Activated CD4-positive, alpha-beta memory T cell treated with anti-CD3 and anti-CD28 coated beads, Interleukin-2, amount 10 ng/mL, durations not matched to agents 7 days and 5 days (primary cell): Measurements from ENCODE around the gene ZFP36L2. TPM values are rescaled to one million over a fixed set of nuclear protein-coding genes. Genes with fewer than 3 reads are reported as not detected.

ENCODE experiments used
- CTCF ChIA-PET: fragments of 350-600 bp; sonication (Branson Sonifier 250); formaldehyde crosslinking; loops from one replicate; lab custom pipeline; 2021; ENCODE audit warnings: antibody characterized with exemption, inconsistent platforms; lab: Charles Lee
- POLR2A ChIA-PET: fragments of 350-600 bp; sonication (Branson Sonifier 250); formaldehyde crosslinking; loops from one replicate; lab custom pipeline; 2021; ENCODE audit warnings: antibody characterized with exemption; lab: Charles Lee
- DNase-seq: peaks from one replicate; pipeline ENCODE4 v3.0.0-alpha.2; 2020
- H3K27ac Mint-ChIP-seq: one replicate; pipeline ENCODE4 v1.8.0; 2021; ENCODE audit warnings: mild to moderate bottlenecking, mixed read lengths
- H3K27me3 Mint-ChIP-seq: one replicate; pipeline ENCODE4 v1.8.0; 2021; ENCODE audit warnings: mixed read lengths
- H3K36me3 Mint-ChIP-seq: one replicate; pipeline ENCODE4 v1.8.0; 2021; ENCODE audit warnings: low read depth, mixed read lengths
- H3K4me1 Mint-ChIP-seq: one replicate; pipeline ENCODE4 v1.8.0; 2021; ENCODE audit warnings: mixed read lengths
- H3K4me3 Mint-ChIP-seq: one replicate; pipeline ENCODE4 v1.8.0; 2021; ENCODE audit warnings: mild to moderate bottlenecking, mixed read lengths
- H3K9me3 Mint-ChIP-seq: one replicate; pipeline ENCODE4 v1.8.0; 2021; ENCODE audit warnings: mixed read lengths
- total RNA-seq, 2 experiments: library from RNA; stranded (reverse); gene quantifications; one replicate each; pipeline ENCODE4 v1.2.3, GENCODE V29; 2021

ZFP36L2 gene
- total RNA-seq, 2 experiments from 2014 or later, result 276 to 278 TPM

- Mint-ChIP-seq H3K4me3 (peak overlapping the region; percentile 95), H3K27ac (peak overlapping the region; percentile 98), H3K36me3 (peaks cover 59% of the 10 kb centered on the region), H3K27me3 (no peaks in the 10 kb centered on the region), H3K4me1 (peaks cover 48% of the 10 kb centered on the region), H3K9me3 (no peaks in the 10 kb centered on the region)
- POLR2A ChIA-PET, result interaction anchor here (1.0 to 16.5 kb wide), 10 partner anchors 7 to 90 kb away, joined by 3 to 1053 read pairs (median 19); partner anchors contain the start of gene ZFP36L2
- CTCF ChIA-PET, result interaction anchor here (1.3 to 16.0 kb wide), 7 partner anchors 8 to 264 kb away, joined by 3 to 230 read pairs (median 24); no protein-coding TSS in a partner anchor
- DNase-seq, result no peak
These were observed 5.7 kb downstream of the ZFP36L2 start for GRCh38 chr2:43220760-43221123.

GRCh38 chr2:43220229-43220751 lies 6.1 kb downstream of the ZFP36L2 start:
- CTCF ChIA-PET, result interaction anchor here (1.3 to 16.0 kb wide), 7 partner anchors 8 to 264 kb away, joined by 3 to 230 read pairs (median 24); no protein-coding TSS in a partner anchor
- no peaks in the 10 kb centered on the region for H3K9me3 Mint-ChIP-seq
- H3K4me3 Mint-ChIP-seq, result peak overlapping the region; percentile 95
- POLR2A ChIA-PET, result interaction anchor here (1.0 to 16.5 kb wide), 9 partner anchors 7 to 89 kb away, joined by 3 to 1053 read pairs (median 32); partner anchors contain the start of gene ZFP36L2
- H3K36me3 Mint-ChIP-seq, result peaks cover 56% of the 10 kb centered on the region
- H3K4me1 Mint-ChIP-seq, result peaks cover 48% of the 10 kb centered on the region
- peak overlapping the region; percentile 98 for H3K27ac Mint-ChIP-seq
- DNase-seq, result no peak
- H3K27me3 Mint-ChIP-seq, result no peaks in the 10 kb centered on the region

GRCh38 chr2:43219383-43220228 lies 6.8 kb downstream of the ZFP36L2 start:
- H3K4me1 Mint-ChIP-seq, result peaks cover 48% of the 10 kb centered on the region
- peaks cover 50% of the 10 kb centered on the region for H3K36me3 Mint-ChIP-seq

GRCh38 chr2:43218702-43219382 lies 7.6 kb downstream of the ZFP36L2 start:
- CTCF ChIA-PET, result interaction anchor here (1.0 to 16.0 kb wide), 12 partner anchors 10 to 265 kb away, joined by 3 to 230 read pairs (median 6); no protein-coding TSS in a partner anchor
- Mint-ChIP-seq H3K4me3 (peak overlapping the region; percentile 95), H3K4me1 (peaks cover 48% of the 10 kb centered on the region), H3K9me3 (no peaks in the 10 kb centered on the region), H3K36me3 (peaks cover 43% of the 10 kb centered on the region), H3K27me3 (no peaks in the 10 kb centered on the region), H3K27ac (peak overlapping the region; percentile 98)
- DNase-seq, result peak; percentile 89
- POLR2A ChIA-PET, result interaction anchor here (0.6 to 16.5 kb wide), 16 partner anchors 9 to 408 kb away, joined by 3 to 1053 read pairs (median 5); partner anchors contain the start of gene ZFP36L2

More at GRCh38 chr2:43219383-43220228, 6.8 kb downstream of the ZFP36L2 start:
- CTCF ChIA-PET, result interaction anchor here (1.4 to 16.0 kb wide), 9 partner anchors 9 to 265 kb away, joined by 4 to 230 read pairs (median 15); no protein-coding TSS in a partner anchor
- peak overlapping the region; percentile 95 for H3K4me3 Mint-ChIP-seq
- H3K27ac Mint-ChIP-seq, result peak overlapping the region; percentile 98
- POLR2A ChIA-PET, result interaction anchor here (0.9 to 16.5 kb wide), 11 partner anchors 8 to 408 kb away, joined by 3 to 1053 read pairs (median 6); partner anchors contain the start of gene ZFP36L2
- no peaks in the 10 kb centered on the region for H3K9me3 Mint-ChIP-seq
- peak; percentile 88 for DNase-seq
- H3K27me3 Mint-ChIP-seq, result no peaks in the 10 kb centered on the region

- Mint-ChIP-seq H3K27ac (peak overlapping the region; percentile 98), H3K4me3 (peak overlapping the region; percentile 95), H3K27me3 (no peaks in the 10 kb centered on the region), H3K36me3 (peaks cover 37% of the 10 kb centered on the region), H3K4me1 (peaks cover 48% of the 10 kb centered on the region), H3K9me3 (no peaks in the 10 kb centered on the region)
- no peak for DNase-seq
- POLR2A ChIA-PET, result interaction anchor here (0.6 to 16.5 kb wide), 16 partner anchors 8 to 407 kb away, joined by 3 to 1053 read pairs (median 5); partner anchors contain the start of gene ZFP36L2
- CTCF ChIA-PET, result interaction anchor here (1.0 to 16.0 kb wide), 12 partner anchors 10 to 266 kb away, joined by 3 to 230 read pairs (median 6); no protein-coding TSS in a partner anchor
These were observed 8.2 kb downstream of the ZFP36L2 start for GRCh38 chr2:43218155-43218701.

GRCh38 chr2:43217228-43218154 lies 8.9 kb downstream of the ZFP36L2 start:
- DNase-seq, result no peak
- ChIA-PET CTCF (interaction anchor here (0.6 to 16.0 kb wide), 15 partner anchors 11 to 854 kb away, joined by 3 to 230 read pairs (median 5); no protein-coding TSS in a partner anchor), POLR2A (interaction anchor here (0.7 to 16.5 kb wide), 16 partner anchors 7 to 408 kb away, joined by 3 to 1053 read pairs (median 6); partner anchors contain the start of gene ZFP36L2)
- Mint-ChIP-seq H3K4me3 (peak overlapping the region; percentile 28), H3K9me3 (no peaks in the 10 kb centered on the region), H3K27me3 (no peaks in the 10 kb centered on the region), H3K27ac (peak overlapping the region; percentile 98), H3K36me3 (peaks cover 31% of the 10 kb centered on the region), H3K4me1 (peaks cover 46% of the 10 kb centered on the region)

GRCh38 chr2:43216629-43217028 lies 9.8 kb downstream of the ZFP36L2 start:
- ChIA-PET POLR2A (interaction anchor here (0.7 to 16.5 kb wide), 8 partner anchors 8 to 407 kb away, joined by 3 to 1053 read pairs (median 4); partner anchors contain the start of gene ZFP36L2), CTCF (interaction anchor here (0.7 to 16.0 kb wide), 6 partner anchors 11 to 305 kb away, joined by 4 to 230 read pairs (median 11); no protein-coding TSS in a partner anchor)
- H3K9me3 Mint-ChIP-seq, result no peaks in the 10 kb centered on the region
- no peak for DNase-seq
- peak overlapping the region; percentile 12 for H3K27ac Mint-ChIP-seq
- peaks cover 23% of the 10 kb centered on the region for H3K36me3 Mint-ChIP-seq
- H3K27me3 Mint-ChIP-seq, result no peaks in the 10 kb centered on the region
- peaks cover 43% of the 10 kb centered on the region for H3K4me1 Mint-ChIP-seq
- no peak overlapping the region for H3K4me3 Mint-ChIP-seq

GRCh38 chr2:43215673-43216255 lies 10.6 kb downstream of the ZFP36L2 start:
- POLR2A ChIA-PET, result interaction anchor here (1.1 to 16.5 kb wide), 7 partner anchors 9 to 85 kb away, joined by 3 to 1053 read pairs (median 6); partner anchors contain the start of gene ZFP36L2
- no peak overlapping the region for H3K27ac Mint-ChIP-seq
- no peaks in the 10 kb centered on the region for H3K27me3 Mint-ChIP-seq
- peaks cover 37% of the 10 kb centered on the region for H3K4me1 Mint-ChIP-seq
- H3K4me3 Mint-ChIP-seq, result no peak overlapping the region
- CTCF ChIA-PET, result interaction anchor here (0.8 to 16.0 kb wide), 5 partner anchors 11 to 66 kb away, joined by 3 to 230 read pairs (median 4); no protein-coding TSS in a partner anchor
- H3K36me3 Mint-ChIP-seq, result peaks cover 14% of the 10 kb centered on the region
- no peak for DNase-seq
- no peaks in the 10 kb centered on the region for H3K9me3 Mint-ChIP-seq

- Mint-ChIP-seq H3K9me3 (no peaks in the 10 kb centered on the region), H3K4me1 (peaks cover 28% of the 10 kb centered on the region), H3K27me3 (no peaks in the 10 kb centered on the region), H3K36me3 (peaks cover 2% of the 10 kb centered on the region), H3K4me3 (no peak overlapping the region), H3K27ac (no peak overlapping the region)
- ChIA-PET POLR2A (interaction anchor here (2.3 kb wide), 1 partner anchor 39 kb away, joined by 5 read pairs; no protein-coding TSS in a partner anchor), CTCF (interaction anchor here (1.2 to 1.3 kb wide), 2 partner anchors 8 to 15 kb away, joined by 4 to 6 read pairs; no protein-coding TSS in a partner anchor)
- DNase-seq, result no peak
These were observed 12.2 kb downstream of the ZFP36L2 start for GRCh38 chr2:43214253-43214652.

GRCh38 chr2:43212931-43213330 lies 13.5 kb downstream of the ZFP36L2 start:
- Mint-ChIP-seq H3K4me1 (peaks cover 19% of the 10 kb centered on the region), H3K27ac (no peak overlapping the region), H3K9me3 (no peaks in the 10 kb centered on the region), H3K4me3 (no peak overlapping the region), H3K27me3 (no peaks in the 10 kb centered on the region), H3K36me3 (no peaks in the 10 kb centered on the region)
- CTCF ChIA-PET, result interaction anchor here (1.0 to 1.5 kb wide), 4 partner anchors 9 to 81 kb away, joined by 3 to 6 read pairs (median 4); no protein-coding TSS in a partner anchor
- DNase-seq, result no peak
- POLR2A ChIA-PET, result interaction anchor here (0.7 to 2.3 kb wide), 4 partner anchors 13 to 61 kb away, joined by 3 to 5 read pairs (median 5); no protein-coding TSS in a partner anchor
